Smooth muscle cell of the brain vasculature (primary cell): ENCODE data around the gene FEV.

Experiments
- DNase-seq: peaks from one replicate; pipeline ENCODE4 v3.0.0-alpha.2; 2012; ENCODE audit warnings: low read depth, low spot score

FEV gene

GRCh38 chr2:218993345-218994315 is 8.6 kb upstream of the FEV start, which contains the start of gene CRYBA2:
Gene CRYBA2, minus strand, starts transcription at chr2:218993422. Its CDS starts 246 bp downstream, at chr2:218993176.
- DNase-seq, result no peak

- DNase-seq, result no peak
Observed at GRCh38 chr2:218992703-218993344, 7.8 kb upstream of the FEV start.

- DNase-seq, result no peak
Observed at GRCh38 chr2:218992196-218992595, 7.2 kb upstream of the FEV start.

- no peak for DNase-seq
Observed at GRCh38 chr2:218991674-218992168, 6.7 kb upstream of the FEV start.

GRCh38 chr2:218990612-218991011 is 5.6 kb upstream of the FEV start:
- no peak for DNase-seq

- no peak for DNase-seq
Observed at GRCh38 chr2:218990052-218990451, 5.1 kb upstream of the FEV start.

GRCh38 chr2:218988650-218989049 is 3.7 kb upstream of the FEV start:
- no peak for DNase-seq

GRCh38 chr2:218988164-218988563 is 3.2 kb upstream of the FEV start:
- no peak for DNase-seq

GRCh38 chr2:218986148-218986761 is 1.3 kb upstream of the FEV start:
- DNase-seq, result no peak

- DNase-seq, result no peak
Observed at GRCh38 chr2:218985325-218986091, 524 bp upstream of the FEV start.

GRCh38 chr2:218984239-218985020 is 554 bp downstream of the FEV start:
- DNase-seq, result no peak

- DNase-seq, result no peak
Observed at GRCh38 chr2:218983934-218984238, 1.1 kb downstream of the FEV start.

- DNase-seq, result no peak
Observed at GRCh38 chr2:218983263-218983933, 1.6 kb downstream of the FEV start.

GRCh38 chr2:218982586-218983262 is 2.3 kb downstream of the FEV start:
- DNase-seq, result no peak

GRCh38 chr2:218981881-218982585 is 3.0 kb downstream of the FEV start:
- DNase-seq, result no peak

- DNase-seq, result no peak
Observed at GRCh38 chr2:218981390-218981880, 3.5 kb downstream of the FEV start.

- DNase-seq, result no peak
Observed at GRCh38 chr2:218980735-218981389, 4.1 kb downstream of the FEV start.
